Measurements from ENCODE around the gene ALG9.

DNA sequence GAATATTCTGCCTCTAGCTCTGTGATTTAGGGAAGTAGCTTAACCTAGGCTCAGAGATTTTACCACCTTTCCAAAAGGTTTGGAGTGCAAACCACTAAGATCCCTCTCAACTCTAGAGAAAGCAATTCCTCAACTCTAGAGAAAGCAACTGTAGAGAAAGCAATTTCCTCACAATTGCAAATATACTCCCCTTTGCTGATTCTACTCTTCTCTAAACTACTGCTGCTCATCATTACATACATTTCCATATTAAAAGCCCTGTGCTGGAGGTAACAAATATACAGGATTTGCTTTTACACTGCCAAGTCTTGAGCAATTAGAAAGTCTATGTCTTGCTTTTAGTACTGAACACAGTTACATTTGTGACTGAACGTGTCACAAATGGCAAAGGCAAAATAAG is 48.2 kb downstream of the ALG9 start:
- TF ChIP-seq, protein P1, sequence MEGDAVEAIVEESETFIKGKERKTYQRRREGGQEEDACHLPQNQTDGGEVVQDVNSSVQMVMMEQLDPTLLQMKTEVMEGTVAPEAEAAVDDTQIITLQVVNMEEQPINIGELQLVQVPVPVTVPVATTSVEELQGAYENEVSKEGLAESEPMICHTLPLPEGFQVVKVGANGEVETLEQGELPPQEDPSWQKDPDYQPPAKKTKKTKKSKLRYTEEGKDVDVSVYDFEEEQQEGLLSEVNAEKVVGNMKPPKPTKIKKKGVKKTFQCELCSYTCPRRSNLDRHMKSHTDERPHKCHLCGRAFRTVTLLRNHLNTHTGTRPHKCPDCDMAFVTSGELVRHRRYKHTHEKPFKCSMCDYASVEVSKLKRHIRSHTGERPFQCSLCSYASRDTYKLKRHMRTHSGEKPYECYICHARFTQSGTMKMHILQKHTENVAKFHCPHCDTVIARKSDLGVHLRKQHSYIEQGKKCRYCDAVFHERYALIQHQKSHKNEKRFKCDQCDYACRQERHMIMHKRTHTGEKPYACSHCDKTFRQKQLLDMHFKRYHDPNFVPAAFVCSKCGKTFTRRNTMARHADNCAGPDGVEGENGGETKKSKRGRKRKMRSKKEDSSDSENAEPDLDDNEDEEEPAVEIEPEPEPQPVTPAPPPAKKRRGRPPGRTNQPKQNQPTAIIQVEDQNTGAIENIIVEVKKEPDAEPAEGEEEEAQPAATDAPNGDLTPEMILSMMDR (conservative IDR thresholded peaks at IDR 0.05) = no peak
- TF ChIP-seq ZFX (IDR thresholded peaks at IDR 0.05) = no peak

All from C4-2B (cell line).